Progenitor cell of endocrine pancreas (in vitro differentiated cells): Measurements from ENCODE around the gene RET. TPM values are rescaled to one million over a fixed set of nuclear protein-coding genes. Genes with fewer than 3 reads are reported as not detected.
A peak's percentile ranks its signal among the peaks of the same experiment; 100 is the strongest.

ENCODE experiments used
- DNase-seq: peaks from one replicate; pipeline ENCODE4 v3.0.0; 2021; ENCODE audit warnings: low spot score; ENCODE audit not compliant: unreplicated experiment
- H3K27ac Mint-ChIP-seq: 2 replicates; pipeline ENCODE4 v1.8.0; 2021; ENCODE audit warnings: mild to moderate bottlenecking, moderate library complexity, mixed read lengths
- H3K27me3 Mint-ChIP-seq: 2 replicates; pipeline ENCODE4 v1.8.0; 2021; ENCODE audit warnings: mixed read lengths
- H3K36me3 Mint-ChIP-seq: 2 replicates; pipeline ENCODE4 v1.8.0; 2022; ENCODE audit warnings: mixed read lengths; ENCODE audit not compliant: insufficient read depth
- H3K4me1 Mint-ChIP-seq: 2 replicates; pipeline ENCODE4 v1.8.0; 2021; ENCODE audit warnings: low read depth, mixed read lengths
- H3K4me3 Mint-ChIP-seq: 2 replicates; pipeline ENCODE4 v1.8.0; 2021; ENCODE audit warnings: low read depth, mild to moderate bottlenecking, moderate library complexity, mixed read lengths
- H3K9me3 Mint-ChIP-seq: 2 replicates; pipeline ENCODE4 v1.8.0; 2021; ENCODE audit warnings: low read depth, mixed read lengths
- total RNA-seq: library from RNA; stranded (reverse); gene quantifications from 2 replicates; pipeline ENCODE4 v1.2.1, GENCODE V29; 2021
- TF ChIP-seq, protein P1 (sequence below): fragments of 200-600 bp; sonication (generic); IDR thresholded peaks from one replicate; pipeline ENCODE4 v1.5.0; 2021; ENCODE audit warnings: antibody characterized with exemption, mild to moderate bottlenecking; ENCODE audit not compliant: unreplicated experiment

The RET gene
- total RNA-seq, 1 donor from 2014 or later: 1.5 TPM

DNA sequence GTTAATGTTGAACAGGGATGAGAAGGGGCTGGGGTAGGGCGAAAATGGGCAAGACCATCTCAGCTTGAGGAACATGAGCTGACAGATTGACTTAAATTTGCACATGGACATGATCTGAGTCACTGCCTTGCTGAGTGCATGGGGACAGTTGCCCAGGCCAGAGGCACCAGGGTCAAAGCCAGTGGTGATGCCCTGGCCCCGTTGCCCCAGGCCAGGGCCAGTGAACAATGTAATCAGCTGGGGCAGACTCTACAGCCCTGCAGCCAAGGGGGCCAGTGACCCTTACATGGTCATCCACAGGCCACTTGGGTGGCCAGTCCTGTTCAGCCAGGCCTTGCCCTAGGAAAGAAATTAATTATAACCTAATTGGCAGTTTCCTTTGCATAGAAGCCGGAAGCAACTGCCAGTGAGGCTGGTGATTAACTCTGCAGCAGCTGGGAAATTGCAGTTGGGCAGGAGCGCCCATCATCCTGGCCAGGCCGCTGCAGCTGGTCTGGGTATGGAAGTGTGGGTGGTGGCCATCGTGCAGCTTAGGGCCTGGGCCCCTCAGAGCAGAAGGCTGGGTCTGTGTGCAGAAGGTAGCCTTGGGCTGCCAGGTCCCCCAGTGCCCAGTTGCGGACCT is 9.6 kb downstream of the RET start:
- no peak for DNase-seq
- no peaks in the 10 kb centered on the region for H3K9me3 Mint-ChIP-seq
- peaks cover 20% of the 10 kb centered on the region for H3K27me3 Mint-ChIP-seq
- H3K36me3 Mint-ChIP-seq: no peaks in the 10 kb centered on the region
- TF ChIP-seq, protein P1, sequence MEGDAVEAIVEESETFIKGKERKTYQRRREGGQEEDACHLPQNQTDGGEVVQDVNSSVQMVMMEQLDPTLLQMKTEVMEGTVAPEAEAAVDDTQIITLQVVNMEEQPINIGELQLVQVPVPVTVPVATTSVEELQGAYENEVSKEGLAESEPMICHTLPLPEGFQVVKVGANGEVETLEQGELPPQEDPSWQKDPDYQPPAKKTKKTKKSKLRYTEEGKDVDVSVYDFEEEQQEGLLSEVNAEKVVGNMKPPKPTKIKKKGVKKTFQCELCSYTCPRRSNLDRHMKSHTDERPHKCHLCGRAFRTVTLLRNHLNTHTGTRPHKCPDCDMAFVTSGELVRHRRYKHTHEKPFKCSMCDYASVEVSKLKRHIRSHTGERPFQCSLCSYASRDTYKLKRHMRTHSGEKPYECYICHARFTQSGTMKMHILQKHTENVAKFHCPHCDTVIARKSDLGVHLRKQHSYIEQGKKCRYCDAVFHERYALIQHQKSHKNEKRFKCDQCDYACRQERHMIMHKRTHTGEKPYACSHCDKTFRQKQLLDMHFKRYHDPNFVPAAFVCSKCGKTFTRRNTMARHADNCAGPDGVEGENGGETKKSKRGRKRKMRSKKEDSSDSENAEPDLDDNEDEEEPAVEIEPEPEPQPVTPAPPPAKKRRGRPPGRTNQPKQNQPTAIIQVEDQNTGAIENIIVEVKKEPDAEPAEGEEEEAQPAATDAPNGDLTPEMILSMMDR: no peak
- H3K27ac Mint-ChIP-seq: no peak overlapping the region
- no peak overlapping the region for H3K4me3 Mint-ChIP-seq
- peaks cover 3% of the 10 kb centered on the region for H3K4me1 Mint-ChIP-seq

DNA sequence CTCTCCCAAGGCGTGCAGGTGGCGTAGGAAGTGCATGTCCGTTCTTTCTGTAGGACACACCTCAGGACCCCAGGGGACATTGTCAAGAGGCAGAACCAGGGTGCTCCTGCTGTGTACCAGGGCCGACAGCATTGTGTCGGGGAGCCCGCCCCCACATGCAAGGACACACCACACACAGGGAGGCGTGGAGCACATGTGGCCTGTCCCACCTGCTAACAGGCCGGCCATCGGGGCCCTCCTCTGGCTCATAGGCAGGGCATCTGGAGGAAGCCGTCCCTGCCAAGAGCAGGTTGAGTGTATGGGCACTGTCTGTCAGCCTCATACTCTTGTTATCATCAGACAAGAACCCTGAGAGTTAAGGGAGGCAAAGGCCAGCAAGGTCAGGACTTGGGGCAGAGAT is 12.7 kb downstream of the RET start:
- Mint-ChIP-seq H3K4me3 (no peak overlapping the region), H3K9me3 (no peaks in the 10 kb centered on the region), H3K36me3 (no peaks in the 10 kb centered on the region), H3K4me1 (no peaks in the 10 kb centered on the region), H3K27me3 (peaks cover 30% of the 10 kb centered on the region), H3K27ac (peak overlapping the region; percentile 59)
- TF ChIP-seq, protein P1: no peak
- no peak for DNase-seq

DNA sequence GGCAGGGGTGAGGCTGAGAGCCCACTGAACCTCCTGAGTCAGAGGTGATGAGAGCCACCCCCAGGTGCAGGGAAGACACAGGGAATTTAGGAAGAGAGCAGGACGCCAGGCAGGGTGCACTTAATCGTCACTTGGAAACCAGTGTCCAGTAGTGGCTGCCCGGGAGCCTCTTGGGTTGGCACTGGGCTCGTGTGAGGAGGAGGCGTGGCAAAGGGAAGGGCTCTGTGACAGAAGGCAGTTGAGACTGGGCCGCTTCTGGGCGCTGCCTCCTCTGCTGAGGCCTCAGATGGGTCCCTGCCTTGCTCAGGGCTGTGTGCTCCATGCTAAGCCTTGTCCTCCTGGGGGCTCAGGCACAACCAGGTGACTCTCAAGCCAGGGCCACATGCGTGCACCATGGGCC is 13.3 kb downstream of the RET start:
- Mint-ChIP-seq H3K4me3 (no peak overlapping the region), H3K27ac (no peak overlapping the region), H3K9me3 (no peaks in the 10 kb centered on the region), H3K27me3 (peaks cover 33% of the 10 kb centered on the region), H3K36me3 (no peaks in the 10 kb centered on the region), H3K4me1 (no peaks in the 10 kb centered on the region)
- TF ChIP-seq, protein P1: no peak
- DNase-seq: no peak

DNA sequence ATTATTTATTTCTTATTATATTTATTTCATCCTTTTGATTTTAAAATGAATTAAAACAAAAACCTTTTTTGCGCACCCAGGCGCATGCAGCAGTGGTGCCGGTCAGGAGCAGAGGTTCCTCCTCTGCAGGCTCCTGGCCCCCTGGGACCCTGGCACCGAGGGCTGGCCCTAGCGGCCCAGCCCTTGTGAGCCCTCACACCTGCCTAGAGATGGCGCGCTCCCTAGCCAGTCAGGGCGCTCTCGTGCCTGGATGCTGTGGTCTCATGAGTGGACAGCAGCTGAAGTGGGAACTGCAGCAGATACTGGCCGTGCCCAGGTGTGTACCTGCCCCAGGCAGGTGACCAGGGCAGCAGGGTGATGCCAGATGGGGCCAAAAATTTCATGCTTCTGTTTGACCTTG is 13.8 kb downstream of the RET start:
- no peaks in the 10 kb centered on the region for H3K9me3 Mint-ChIP-seq
- no peak overlapping the region for H3K27ac Mint-ChIP-seq
- no peak overlapping the region for H3K4me3 Mint-ChIP-seq
- no peaks in the 10 kb centered on the region for H3K4me1 Mint-ChIP-seq
- TF ChIP-seq, protein P1: no peak
- peaks cover 33% of the 10 kb centered on the region for H3K27me3 Mint-ChIP-seq
- no peak for DNase-seq
- H3K36me3 Mint-ChIP-seq: no peaks in the 10 kb centered on the region

GRCh38 chr10:43091846-43092245 is 15.0 kb downstream of the RET start:
- DNase-seq: no peak
- Mint-ChIP-seq H3K4me3 (no peak overlapping the region), H3K27me3 (peaks cover 33% of the 10 kb centered on the region), H3K36me3 (no peaks in the 10 kb centered on the region), H3K4me1 (no peaks in the 10 kb centered on the region), H3K9me3 (no peaks in the 10 kb centered on the region), H3K27ac (peak overlapping the region; percentile 52)
- TF ChIP-seq, protein P1: no peak
